CD14-positive monocyte (primary cell): ENCODE data around the gene BCL2L2. TPM values are rescaled to one million over a fixed set of nuclear protein-coding genes. Genes with fewer than 3 reads are reported as not detected.

Experiments used
- DNase-seq, 3 donors: peaks; one replicate each; pipeline ENCODE4 v3.0.0-alpha.2; 2011 to 2022
- H2AFZ ChIP-seq: 2 replicates; pipeline ENCODE4 v1.6.0; 2012; ENCODE audit warnings: mild to moderate bottlenecking, low read depth, low read length, inconsistent platforms; ENCODE audit not compliant: insufficient read depth, poor library complexity, severe bottlenecking
- H3K27ac ChIP-seq, 2 donors: 1 replicate in 1 of 2; 2 replicates in 1 of 2; pipeline ENCODE4 v1.5.1; 2012 to 2013; ENCODE audit warnings: low read length in 2 of 2, control low read depth in 1 of 2, inconsistent platforms in 1 of 2, low read depth in 1 of 2, mild to moderate bottlenecking in 1 of 2
- H3K27me3 ChIP-seq, 2 donors: one replicate each; pipeline versions ENCODE4 v1.6.0 to v1.6.1; 2011 to 2013; ENCODE audit warnings: low read length in 2 of 2; ENCODE audit not compliant: control insufficient read depth in 2 of 2, insufficient read depth in 2 of 2
- H3K36me3 ChIP-seq, 2 donors: replicated peaks in 1 of 2; 1 replicate in 1 of 2; 2 replicates in 1 of 2; pipeline versions ENCODE4 v1.5.1 to v1.6.1; 2012 to 2013; ENCODE audit warnings: low read length in 2 of 2, control low read depth in 1 of 2, inconsistent platforms in 1 of 2, mild to moderate bottlenecking in 1 of 2; ENCODE audit not compliant: insufficient read depth in 2 of 2, control insufficient read depth in 1 of 2
- H3K4me1 ChIP-seq, 2 donors: 1 replicate in 1 of 2; 2 replicates in 1 of 2; pipeline versions ENCODE4 v1.5.1 to v1.6.1; 2012 to 2013; ENCODE audit warnings: low read length in 2 of 2, control low read depth in 1 of 2, inconsistent platforms in 1 of 2, mild to moderate bottlenecking in 1 of 2, moderate library complexity in 1 of 2; ENCODE audit not compliant: insufficient read depth in 2 of 2, control insufficient read depth in 1 of 2
- H3K4me2 ChIP-seq: replicated peaks from 2 replicates; pipeline ENCODE3; 2012; ENCODE audit warnings: low read length, moderate library complexity, mild to moderate bottlenecking; ENCODE audit not compliant: poor library complexity, severe bottlenecking; ENCODE audit errors: extremely low read depth
- H3K4me3 ChIP-seq, 3 experiments: fragments of 200-600 bp in 1 of 3; sonication (generic) in 1 of 3; replicated peaks in 1 of 3; 1 replicate in 2 of 3; 2 replicates in 1 of 3; pipeline ENCODE4 v1.5.1; 2011 to 2013; ENCODE audit warnings: low read length in 3 of 3, mild to moderate bottlenecking in 3 of 3, control low read depth in 2 of 3, low read depth in 2 of 3, inconsistent platforms in 1 of 3, moderate library complexity in 1 of 3
- H3K79me2 ChIP-seq: 2 replicates; pipeline ENCODE4 v1.6.0; 2012; ENCODE audit warnings: mild to moderate bottlenecking, control low read depth, inconsistent platforms, low read length, moderate library complexity; ENCODE audit not compliant: insufficient read depth
- H3K9ac ChIP-seq: 2 replicates; pipeline ENCODE4 v1.6.0; 2017; ENCODE audit warnings: low read length, mild to moderate bottlenecking; ENCODE audit not compliant: insufficient read depth, poor library complexity, severe bottlenecking
- H3K9me3 ChIP-seq, 2 donors: replicated peaks in 1 of 2; 1 replicate in 1 of 2; 2 replicates in 1 of 2; pipeline versions ENCODE4 v1.5.1 to v1.6.1; 2012 to 2013; ENCODE audit warnings: low read length in 2 of 2, control low read depth in 1 of 2; ENCODE audit not compliant: control insufficient read depth in 1 of 2, insufficient read depth in 1 of 2
- H4K20me1 ChIP-seq: 2 replicates; pipeline ENCODE4 v1.6.0; 2012; ENCODE audit warnings: mild to moderate bottlenecking, low read length, control low read depth, moderate library complexity; ENCODE audit not compliant: insufficient read depth
- H3K27ac Mint-ChIP-seq, 7 donors: one replicate each; pipeline ENCODE4 v1.8.0; 2020; ENCODE audit warnings: mild to moderate bottlenecking in 7 of 7, mixed read lengths in 7 of 7, moderate library complexity in 6 of 7, inconsistent platforms in 2 of 7
- H3K27me3 Mint-ChIP-seq, 3 donors: one replicate each; pipeline ENCODE4 v1.8.0; 2021 to 2022; ENCODE audit warnings: low read depth in 3 of 3, mild to moderate bottlenecking in 3 of 3, mixed read lengths in 3 of 3, moderate library complexity in 3 of 3, inconsistent platforms in 1 of 3
- H3K36me3 Mint-ChIP-seq, 2 donors: one replicate each; pipeline ENCODE4 v1.8.0; 2020; ENCODE audit warnings: mixed read lengths in 2 of 2, inconsistent platforms in 1 of 2, mild to moderate bottlenecking in 1 of 2
- H3K4me1 Mint-ChIP-seq: one replicate; pipeline ENCODE4 v1.8.0; 2020; ENCODE audit warnings: mild to moderate bottlenecking, mixed read lengths
- H3K4me3 Mint-ChIP-seq, 2 donors: one replicate each; pipeline ENCODE4 v1.8.0; 2020; ENCODE audit warnings: mild to moderate bottlenecking in 2 of 2, mixed read lengths in 2 of 2, moderate library complexity in 1 of 2
- H3K9me3 Mint-ChIP-seq, 7 donors: one replicate each; pipeline ENCODE4 v1.8.0; 2020 to 2022; ENCODE audit warnings: mixed read lengths in 7 of 7, mild to moderate bottlenecking in 6 of 7, moderate library complexity in 6 of 7, inconsistent platforms in 2 of 7
- WGBS: methylation state at CpG from one replicate; pipeline ENCODE4 v1.1.5; 2013; ENCODE audit warnings: missing lambda C conversion rate; ENCODE audit not compliant: insufficient coverage; 5-methylcytosine and 5-hydroxymethylcytosine counted together
- intact Hi-C, 2 donors: fragments of 100-400 bp; cut with micrococcal nuclease; formaldehyde crosslinking; loops; one replicate each; pipeline versions ENCODE4 v1.15.0 to v1.15.1; 2023
- polyA plus RNA-seq, 3 donors: library from polyadenylated mRNA; depleted of rRNA in 1 of 3; unstranded in 2 of 3; stranded (reverse) in 1 of 3; fragments of 300-500 nt in 2 of 3; fragments of >200 nt in 1 of 3; fragmentation: Illumina TruSeq in 2 of 3; gene quantifications; 1 replicate in 2 of 3; 2 replicates in 1 of 3; pipeline ENCODE4 v1.2.3, GENCODE V29; 2012 to 2021
- TF ChIP-seq, protein P1 (sequence below): fragments of 200-600 bp; IDR thresholded peaks from one replicate; pipeline ENCODE4 v1.8.0; 2022; ENCODE audit warnings: antibody characterized with exemption, mild to moderate bottlenecking

Gene BCL2L2
- polyA plus RNA-seq, 3 donors = 0.90 to 23.7 (median 1.4) TPM

GRCh38 chr14:23327947-23328744, 21.5 kb downstream of the BCL2L2 start:
- Histone ChIP-seq H3K9me3 (no peaks in the 10 kb centered on the region), H3K9ac (no peak overlapping the region), H4K20me1 (peaks cover 16% of the 10 kb centered on the region), H3K79me2 (peaks cover 10% of the 10 kb centered on the region), H2AFZ (no peak overlapping the region), H3K36me3 (peaks cover 24 to 32% of the 10 kb centered on the region in 2 donors), H3K27me3 (no peaks in the 10 kb centered on the region), H3K4me1 (peaks cover under 1% of the 10 kb centered on the region in 2 donors), H3K4me3 (no peak overlapping the region), H3K27ac (no peak overlapping the region), H3K4me2 (no peak overlapping the region)
- Mint-ChIP-seq H3K4me1 (peaks cover 2% of the 10 kb centered on the region), H3K27me3 (peaks cover 0 to 6% (median 3%) of the 10 kb centered on the region in 3 donors), H3K9me3 (no peaks in the 10 kb centered on the region), H3K36me3 (peaks cover 28 to 31% of the 10 kb centered on the region in 2 donors), H3K27ac (no peak overlapping the region), H3K4me3 (no peak overlapping the region)
- 46% methylated on average over 2 of the region's 4 CpGs for WGBS
- TF ChIP-seq, protein P1, sequence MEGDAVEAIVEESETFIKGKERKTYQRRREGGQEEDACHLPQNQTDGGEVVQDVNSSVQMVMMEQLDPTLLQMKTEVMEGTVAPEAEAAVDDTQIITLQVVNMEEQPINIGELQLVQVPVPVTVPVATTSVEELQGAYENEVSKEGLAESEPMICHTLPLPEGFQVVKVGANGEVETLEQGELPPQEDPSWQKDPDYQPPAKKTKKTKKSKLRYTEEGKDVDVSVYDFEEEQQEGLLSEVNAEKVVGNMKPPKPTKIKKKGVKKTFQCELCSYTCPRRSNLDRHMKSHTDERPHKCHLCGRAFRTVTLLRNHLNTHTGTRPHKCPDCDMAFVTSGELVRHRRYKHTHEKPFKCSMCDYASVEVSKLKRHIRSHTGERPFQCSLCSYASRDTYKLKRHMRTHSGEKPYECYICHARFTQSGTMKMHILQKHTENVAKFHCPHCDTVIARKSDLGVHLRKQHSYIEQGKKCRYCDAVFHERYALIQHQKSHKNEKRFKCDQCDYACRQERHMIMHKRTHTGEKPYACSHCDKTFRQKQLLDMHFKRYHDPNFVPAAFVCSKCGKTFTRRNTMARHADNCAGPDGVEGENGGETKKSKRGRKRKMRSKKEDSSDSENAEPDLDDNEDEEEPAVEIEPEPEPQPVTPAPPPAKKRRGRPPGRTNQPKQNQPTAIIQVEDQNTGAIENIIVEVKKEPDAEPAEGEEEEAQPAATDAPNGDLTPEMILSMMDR = peak; percentile 89
- intact Hi-C loops = loop anchor here in 1 of 2 donors (10.0 kb wide), 2 partner anchors 137 to 237 kb away; partner anchors contain the start of genes AP1G2 and NGDN
- DNase-seq = peak; percentile 55 to 77 (median 74)

- no peaks in the 10 kb centered on the region for H3K4me1 Mint-ChIP-seq
- no peaks in the 10 kb centered on the region for H3K36me3 Mint-ChIP-seq
- H2AFZ ChIP-seq = no peak overlapping the region
- no peak overlapping the region for H3K27ac Mint-ChIP-seq
- no peak overlapping the region for H3K4me3 ChIP-seq
- DNase-seq = no peak
- H4K20me1 ChIP-seq = no peaks in the 10 kb centered on the region
- H3K36me3 ChIP-seq = no peaks in the 10 kb centered on the region
- H3K4me2 ChIP-seq = no peak overlapping the region
- 88% methylated on average over 2 of the region's 5 CpGs for WGBS
- no peak overlapping the region for H3K27ac ChIP-seq
- H3K27me3 ChIP-seq = no peaks in the 10 kb centered on the region
- no peaks in the 10 kb centered on the region for H3K79me2 ChIP-seq
- H3K4me3 Mint-ChIP-seq = no peak overlapping the region
- intact Hi-C loops = loop anchor here in 1 of 2 donors (10.0 kb wide), 1 partner anchor 71 kb away; no protein-coding TSS in a partner anchor
- H3K9me3 ChIP-seq = peaks cover 3 to 8% of the 10 kb centered on the region in 2 donors
- TF ChIP-seq, protein P1 = no peak
- no peak overlapping the region for H3K9ac ChIP-seq
- H3K4me1 ChIP-seq = no peaks in the 10 kb centered on the region
- peaks cover 4 to 11% (median 10%) of the 10 kb centered on the region in 3 donors for H3K27me3 Mint-ChIP-seq
- H3K9me3 Mint-ChIP-seq = peaks cover 5 to 15% (median 9%) of the 10 kb centered on the region in 7 donors
Observed at GRCh38 chr14:23335623-23336022, 29.0 kb downstream of the BCL2L2 start.
